SU-DHL-6 (cell line): Measurements from ENCODE around the gene ADSL.
A peak's percentile ranks its signal among the peaks of the same experiment; 100 is the strongest.

Experiments used
- H2AFZ ChIP-seq: fragments of 200-600 bp; sonication (generic); 2 replicates; pipeline ENCODE4 v1.6.1; 2014; ENCODE audit warnings: low read depth, mild to moderate bottlenecking, moderate library complexity, mixed read lengths, antibody characterized with exemption, low read length; ENCODE audit not compliant: severe bottlenecking
- H3F3A ChIP-seq: fragments of 200-600 bp; shearing (Covaris generic); 2 replicates; pipeline ENCODE4 v1.6.0; 2016; ENCODE audit warnings: antibody characterized with exemption, mild to moderate bottlenecking; ENCODE audit not compliant: insufficient read depth
- H3K27ac ChIP-seq: fragments of 200-600 bp; sonication (generic); 2 replicates; pipeline ENCODE4 v1.5.1; 2016; ENCODE audit warnings: low read depth, mild to moderate bottlenecking, low read length, moderate library complexity, mixed read lengths
- H3K27me3 ChIP-seq: fragments of 200-600 bp; sonication (generic), shearing (Covaris generic); 2 replicates; pipeline ENCODE4 v1.6.0; 2014; ENCODE audit warnings: mild to moderate bottlenecking, low read length
- H3K36me3 ChIP-seq: fragments of 200-600 bp; sonication (generic); 2 replicates; pipeline ENCODE4 v1.6.1; 2014; ENCODE audit warnings: mild to moderate bottlenecking, low read length, mixed read lengths
- H3K4me2 ChIP-seq: fragments of 300-600, 200-600 bp; shearing (Covaris generic), sonication (generic); 2 replicates; pipeline ENCODE4 v1.6.0; 2014; ENCODE audit warnings: low read length, low read depth, mild to moderate bottlenecking; ENCODE audit not compliant: poor library complexity, severe bottlenecking
- H3K4me3 ChIP-seq: fragments of 200-600 bp; sonication (generic); 2 replicates; pipeline ENCODE4 v1.5.1; 2014; ENCODE audit warnings: antibody characterized with exemption, low read length, mild to moderate bottlenecking, mixed read lengths; ENCODE audit not compliant: insufficient read depth, poor library complexity, severe bottlenecking
- H3K79me2 ChIP-seq: fragments of 200-600 bp; sonication (generic); 2 replicates; pipeline ENCODE4 v1.6.1; 2014; ENCODE audit warnings: mild to moderate bottlenecking, low read length, moderate library complexity; ENCODE audit not compliant: insufficient read depth
- H3K9ac ChIP-seq: fragments of 200-600 bp; sonication (generic); 2 replicates; pipeline ENCODE4 v1.7.0; 2014; ENCODE audit warnings: mild to moderate bottlenecking, low read length
- H3K9me2 ChIP-seq: fragments of 200-600 bp; sonication (generic); replicated peaks from 2 replicates; pipeline ENCODE4 v1.6.1; 2014; ENCODE audit warnings: low read length; ENCODE audit not compliant: insufficient read depth
- H3K9me3 ChIP-seq: fragments of 200-600 bp; sonication (generic); 2 replicates; pipeline ENCODE4 v1.6.1; 2014; ENCODE audit warnings: low read length, mixed read lengths; ENCODE audit not compliant: insufficient read depth
- H4K20me1 ChIP-seq: fragments of 200-600 bp; sonication (generic); 2 replicates; pipeline ENCODE4 v1.6.1; 2014; ENCODE audit warnings: low read depth, mild to moderate bottlenecking, antibody characterized with exemption, low read length, moderate library complexity, mixed read lengths
- EZH2phosphoT487 ChIP-seq: fragments of 200-600 bp; sonication (generic), shearing (Covaris generic); conservative IDR thresholded peaks from 2 replicates; pipeline ENCODE4 v1.6.1; 2018; ENCODE audit warnings: mild to moderate bottlenecking, antibody characterized with exemption, low read length, moderate library complexity, mixed read lengths
- TF ChIP-seq, protein P1 (sequence below): fragments of 200-600 bp; sonication (generic); IDR thresholded peaks from one replicate; pipeline ENCODE4 v1.5.1; 2017; ENCODE audit warnings: antibody characterized with exemption, mild to moderate bottlenecking, low read length, moderate library complexity; ENCODE audit not compliant: insufficient read depth, poor library complexity, severe bottlenecking

The ADSL gene

DNA sequence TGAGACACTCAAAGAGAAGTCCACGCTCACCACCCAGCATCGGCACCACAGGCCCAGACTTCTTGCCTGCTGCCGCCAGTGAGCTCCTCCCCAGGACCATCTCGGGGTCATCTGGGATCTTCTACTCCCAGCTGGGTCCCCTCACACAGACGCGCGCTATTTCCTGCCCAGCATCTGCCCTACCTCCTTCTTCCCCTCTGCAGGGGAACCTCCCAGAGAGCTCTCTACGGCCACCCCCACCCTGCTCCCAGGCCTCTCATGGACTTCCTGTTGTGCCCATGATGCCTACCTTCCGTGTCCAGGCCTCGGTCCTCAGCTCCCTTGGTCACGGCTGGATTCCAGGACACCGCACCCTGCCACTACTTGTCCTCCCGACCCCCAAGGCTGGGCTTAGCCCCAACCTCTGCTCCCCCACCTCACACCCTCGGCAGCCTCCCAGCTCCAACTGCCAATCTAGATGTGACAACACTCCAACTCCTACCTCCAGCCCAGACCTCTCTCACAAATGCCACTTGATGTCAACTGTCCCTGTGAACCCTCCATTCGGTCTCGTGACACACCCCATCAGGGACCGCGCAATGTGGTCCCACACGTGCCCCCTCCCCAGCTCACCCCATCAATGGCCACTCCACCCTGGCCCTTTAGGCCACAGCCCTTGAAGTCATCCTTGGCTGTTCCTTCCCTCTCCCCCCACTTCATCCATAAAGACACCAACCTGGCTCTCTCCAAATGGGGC, 69.4 kb downstream of the ADSL start:
- Histone ChIP-seq H2AFZ (no peak overlapping the region), H3K4me2 (peak overlapping the region; percentile 51)

DNA sequence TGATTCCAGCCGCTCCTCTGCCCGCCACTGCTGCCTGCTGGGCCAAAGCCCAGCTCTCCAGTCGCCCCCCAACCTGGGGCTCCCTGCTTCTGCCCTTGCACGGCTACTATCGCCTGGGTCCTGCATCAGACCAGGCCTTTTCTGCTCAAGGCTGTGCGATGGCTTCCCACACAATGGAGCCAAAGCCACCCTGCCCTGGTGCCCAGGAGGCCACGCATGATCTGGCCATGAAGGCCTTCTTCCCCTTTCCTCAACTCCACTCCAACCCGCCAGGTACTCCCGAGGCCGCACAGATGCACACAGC, 69.9 kb downstream of the ADSL start:
- peak overlapping the region; percentile 95 for H3K27ac ChIP-seq
- H3K4me2 ChIP-seq, result peak overlapping the region; percentile 51
- H3K27me3 ChIP-seq, result no peaks in the 10 kb centered on the region
- TF ChIP-seq EZH2phosphoT487, result no peak
- TF ChIP-seq, protein P1, sequence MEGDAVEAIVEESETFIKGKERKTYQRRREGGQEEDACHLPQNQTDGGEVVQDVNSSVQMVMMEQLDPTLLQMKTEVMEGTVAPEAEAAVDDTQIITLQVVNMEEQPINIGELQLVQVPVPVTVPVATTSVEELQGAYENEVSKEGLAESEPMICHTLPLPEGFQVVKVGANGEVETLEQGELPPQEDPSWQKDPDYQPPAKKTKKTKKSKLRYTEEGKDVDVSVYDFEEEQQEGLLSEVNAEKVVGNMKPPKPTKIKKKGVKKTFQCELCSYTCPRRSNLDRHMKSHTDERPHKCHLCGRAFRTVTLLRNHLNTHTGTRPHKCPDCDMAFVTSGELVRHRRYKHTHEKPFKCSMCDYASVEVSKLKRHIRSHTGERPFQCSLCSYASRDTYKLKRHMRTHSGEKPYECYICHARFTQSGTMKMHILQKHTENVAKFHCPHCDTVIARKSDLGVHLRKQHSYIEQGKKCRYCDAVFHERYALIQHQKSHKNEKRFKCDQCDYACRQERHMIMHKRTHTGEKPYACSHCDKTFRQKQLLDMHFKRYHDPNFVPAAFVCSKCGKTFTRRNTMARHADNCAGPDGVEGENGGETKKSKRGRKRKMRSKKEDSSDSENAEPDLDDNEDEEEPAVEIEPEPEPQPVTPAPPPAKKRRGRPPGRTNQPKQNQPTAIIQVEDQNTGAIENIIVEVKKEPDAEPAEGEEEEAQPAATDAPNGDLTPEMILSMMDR, result no peak
- H4K20me1 ChIP-seq, result no peaks in the 10 kb centered on the region
- H3F3A ChIP-seq, result peaks cover 72% of the 10 kb centered on the region
- H3K9me2 ChIP-seq, result no peaks in the 10 kb centered on the region
- H3K36me3 ChIP-seq, result no peaks in the 10 kb centered on the region
- H3K79me2 ChIP-seq, result no peaks in the 10 kb centered on the region; the same call in 1 of the 2 replicates
- no peak overlapping the region for H2AFZ ChIP-seq
- no peak overlapping the region for H3K4me3 ChIP-seq
- H3K9me3 ChIP-seq, result no peaks in the 10 kb centered on the region
- peak overlapping the region; percentile 52 for H3K9ac ChIP-seq

More for the DNA sequence above, 69.4 kb downstream of the ADSL start:
- H3K36me3 ChIP-seq, result no peaks in the 10 kb centered on the region
- no peaks in the 10 kb centered on the region for H3K9me2 ChIP-seq
- peak overlapping the region; percentile 52 for H3K9ac ChIP-seq
- H3K9me3 ChIP-seq, result no peaks in the 10 kb centered on the region
- H3K27me3 ChIP-seq, result no peaks in the 10 kb centered on the region
- peaks cover 78% of the 10 kb centered on the region for H3F3A ChIP-seq
- TF ChIP-seq, protein P1, result no peak
- TF ChIP-seq EZH2phosphoT487, result no peak
- no peak overlapping the region for H3K4me3 ChIP-seq
- H3K79me2 ChIP-seq, result no peaks in the 10 kb centered on the region; the same call in 1 of the 2 replicates
- H4K20me1 ChIP-seq, result no peaks in the 10 kb centered on the region
- H3K27ac ChIP-seq, result peak overlapping the region; percentile 95

DNA sequence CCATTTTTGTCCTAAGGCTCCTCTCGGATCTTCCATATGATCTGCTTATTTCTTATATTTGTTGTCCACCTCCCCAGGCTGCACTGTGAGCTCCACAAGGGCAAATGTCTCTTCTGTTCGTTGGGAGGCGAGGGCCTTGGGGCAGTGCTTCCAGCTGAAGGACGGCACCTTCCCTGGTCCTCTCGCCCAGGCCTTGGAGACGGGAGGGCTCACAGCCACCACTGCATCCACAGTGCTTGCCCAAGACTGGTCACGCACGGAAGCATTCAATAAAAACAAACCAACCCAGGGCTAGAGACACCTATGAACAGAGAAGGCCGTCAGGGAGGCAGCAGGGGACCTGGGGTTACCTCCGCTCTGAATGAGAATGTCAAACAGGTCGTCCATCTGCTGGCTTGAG, 70.3 kb downstream of the ADSL start:
- no peaks in the 10 kb centered on the region for H3K9me2 ChIP-seq
- no peaks in the 10 kb centered on the region for H3K27me3 ChIP-seq
- peak overlapping the region; percentile 51 for H3K4me2 ChIP-seq
- H3F3A ChIP-seq, result peaks cover 71% of the 10 kb centered on the region
- H3K79me2 ChIP-seq, result no peaks in the 10 kb centered on the region; the same call in 1 of the 2 replicates
- peak overlapping the region; percentile 52 for H3K9ac ChIP-seq
- TF ChIP-seq EZH2phosphoT487, result no peak
- TF ChIP-seq, protein P1, result no peak
- peak overlapping the region; percentile 95 for H3K27ac ChIP-seq
- no peaks in the 10 kb centered on the region for H3K9me3 ChIP-seq
- H2AFZ ChIP-seq, result no peak overlapping the region
- no peaks in the 10 kb centered on the region for H3K36me3 ChIP-seq
- H4K20me1 ChIP-seq, result no peaks in the 10 kb centered on the region
- H3K4me3 ChIP-seq, result no peak overlapping the region
